HEK293T (cell line): ENCODE measurements around the gene ZNF557.

Experiments
- ARNT ChIP-seq: fragments of 450-650 bp; IDR thresholded peaks from 2 replicates; pipeline ENCODE4 v1.6.1; 2017; ENCODE audit warnings: mild to moderate bottlenecking
- BHLHE40 ChIP-seq: fragments of 450-650 bp; IDR thresholded peaks from 2 replicates; pipeline ENCODE4 v1.6.1; 2016; ENCODE audit warnings: mild to moderate bottlenecking, moderate library complexity, borderline replicate concordance
- CTBP1 ChIP-seq: fragments of 450-650 bp; IDR thresholded peaks from 2 replicates; pipeline ENCODE4 v1.6.1; 2016; ENCODE audit warnings: borderline replicate concordance
- FOXA1 ChIP-seq: fragments of 450-650 bp; IDR thresholded peaks from 2 replicates; pipeline ENCODE4 v1.6.1; 2016; ENCODE audit warnings: mild to moderate bottlenecking
- FOXM1 ChIP-seq: fragments of 450-650 bp; IDR thresholded peaks from 2 replicates; pipeline ENCODE4 v1.6.1; 2017; ENCODE audit warnings: mild to moderate bottlenecking, borderline replicate concordance
- HDGF ChIP-seq: fragments of 450-650 bp; IDR thresholded peaks from 2 replicates; pipeline ENCODE4 v1.6.1; 2017; ENCODE audit warnings: antibody characterized with exemption, borderline replicate concordance
- L3MBTL2 ChIP-seq: fragments of 450-650 bp; conservative IDR thresholded peaks from 2 replicates; pipeline ENCODE4 v1.6.1; 2016; ENCODE audit warnings: mild to moderate bottlenecking
- LEF1 ChIP-seq: fragments of 450-650 bp; IDR thresholded peaks from 2 replicates; pipeline ENCODE4 v1.6.1; 2017; ENCODE audit warnings: mild to moderate bottlenecking, borderline replicate concordance
- SP1 ChIP-seq: fragments of 450-650 bp; IDR thresholded peaks from 2 replicates; pipeline ENCODE4 v1.6.1; 2017
- SUZ12 ChIP-seq: fragments of 450-650 bp; IDR thresholded peaks from 2 replicates; pipeline ENCODE4 v1.6.1; 2016; ENCODE audit warnings: mild to moderate bottlenecking
- TF ChIP-seq, protein P1 (sequence below): fragments of 450-650 bp; IDR thresholded peaks from 2 replicates; pipeline ENCODE4 v1.6.1; 2016

DNA sequence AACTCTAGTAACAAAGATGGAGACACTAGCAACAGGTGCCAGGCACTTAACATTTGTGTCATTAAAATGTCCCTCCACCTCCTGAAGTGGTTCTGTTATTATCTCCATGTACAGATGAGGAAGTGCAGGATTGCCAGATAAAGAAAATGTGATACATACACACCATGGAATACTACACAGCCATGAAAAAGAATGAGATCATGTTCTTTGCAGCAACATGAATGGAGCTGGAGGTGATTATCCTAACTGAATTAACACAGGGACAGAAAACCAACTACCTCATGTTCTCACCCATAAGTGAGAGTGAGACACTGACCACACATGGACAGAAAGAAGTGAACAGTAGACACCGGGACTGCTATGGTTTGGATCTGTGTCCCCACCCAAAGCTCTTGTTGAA lies 60.5 kb downstream of the ZNF557 start:
- no peak for TF ChIP-seq CTBP1
- TF ChIP-seq FOXM1: no peak
- no peak for TF ChIP-seq ARNT
- no peak for TF ChIP-seq SP1
- no peak for TF ChIP-seq BHLHE40
- TF ChIP-seq L3MBTL2: no peak
- no peak for TF ChIP-seq FOXA1
- TF ChIP-seq LEF1: no peak
- TF ChIP-seq SUZ12: no peak
- no peak for TF ChIP-seq HDGF
- TF ChIP-seq, protein P1, sequence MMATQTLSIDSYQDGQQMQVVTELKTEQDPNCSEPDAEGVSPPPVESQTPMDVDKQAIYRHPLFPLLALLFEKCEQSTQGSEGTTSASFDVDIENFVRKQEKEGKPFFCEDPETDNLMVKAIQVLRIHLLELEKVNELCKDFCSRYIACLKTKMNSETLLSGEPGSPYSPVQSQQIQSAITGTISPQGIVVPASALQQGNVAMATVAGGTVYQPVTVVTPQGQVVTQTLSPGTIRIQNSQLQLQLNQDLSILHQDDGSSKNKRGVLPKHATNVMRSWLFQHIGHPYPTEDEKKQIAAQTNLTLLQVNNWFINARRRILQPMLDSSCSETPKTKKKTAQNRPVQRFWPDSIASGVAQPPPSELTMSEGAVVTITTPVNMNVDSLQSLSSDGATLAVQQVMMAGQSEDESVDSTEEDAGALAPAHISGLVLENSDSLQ: no peak
